Spleen (tissue), 7 donors: ENCODE data around the gene PNLDC1.

ENCODE experiments used
- POLR2A ChIP-seq, 3 donors: fragments of 450-650 bp; IDR thresholded peaks; one replicate each; pipeline ENCODE4 v1.5.1; 2017; ENCODE audit warnings: antibody characterized with exemption in 3 of 3, mild to moderate bottlenecking in 1 of 3
- POLR2AphosphoS5 ChIP-seq, 3 donors: sonication (generic); formaldehyde crosslinking; IDR thresholded peaks; one replicate each; pipeline ENCODE4 v1.5.1; 2017; ENCODE audit warnings: antibody characterized with exemption in 3 of 3
- TF ChIP-seq, protein P1 (sequence below), 11 experiments: fragments of 200-600 bp in 7 of 11; fragments of 450-650 bp in 4 of 11; sonication (generic) in 4 of 11; IDR thresholded peaks in 8 of 11; conservative IDR thresholded peaks in 3 of 11; 1 replicate in 7 of 11; 2 replicates in 4 of 11; pipeline versions ENCODE4 v1.4.0 to v1.8.0; 2016 to 2021; ENCODE audit warnings: antibody characterized with exemption in 11 of 11, inconsistent platforms in 4 of 11, mild to moderate bottlenecking in 1 of 11
- donor health status: DM: no; HTN: no; CAD: no; lungs with moderate emphysema.
- donor health status: DM: no; HTN: no; CAD: no.
- donor health status: DM: no; HTN: no; CAD: no.

DNA sequence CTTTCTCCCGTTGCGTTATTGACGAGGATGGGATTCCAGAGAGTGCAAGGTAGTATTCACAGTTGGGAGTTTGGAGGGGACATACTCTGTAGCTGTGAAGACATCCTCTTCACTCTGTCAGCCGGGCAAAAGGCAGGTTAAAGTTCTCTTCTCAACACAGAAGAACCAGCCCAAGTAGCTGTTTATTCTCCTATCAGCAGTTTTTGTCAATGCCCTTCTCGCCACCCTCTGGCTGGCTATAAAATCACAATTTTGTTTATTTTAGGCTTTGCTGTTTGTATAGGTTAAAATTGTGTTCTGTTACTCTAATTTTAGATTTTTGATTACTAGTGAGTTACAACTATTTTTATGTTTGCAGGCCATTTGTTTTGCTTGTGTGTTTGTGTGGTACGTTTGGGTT lies 52.8 kb downstream of the PNLDC1 start:
- TF ChIP-seq, protein P1, sequence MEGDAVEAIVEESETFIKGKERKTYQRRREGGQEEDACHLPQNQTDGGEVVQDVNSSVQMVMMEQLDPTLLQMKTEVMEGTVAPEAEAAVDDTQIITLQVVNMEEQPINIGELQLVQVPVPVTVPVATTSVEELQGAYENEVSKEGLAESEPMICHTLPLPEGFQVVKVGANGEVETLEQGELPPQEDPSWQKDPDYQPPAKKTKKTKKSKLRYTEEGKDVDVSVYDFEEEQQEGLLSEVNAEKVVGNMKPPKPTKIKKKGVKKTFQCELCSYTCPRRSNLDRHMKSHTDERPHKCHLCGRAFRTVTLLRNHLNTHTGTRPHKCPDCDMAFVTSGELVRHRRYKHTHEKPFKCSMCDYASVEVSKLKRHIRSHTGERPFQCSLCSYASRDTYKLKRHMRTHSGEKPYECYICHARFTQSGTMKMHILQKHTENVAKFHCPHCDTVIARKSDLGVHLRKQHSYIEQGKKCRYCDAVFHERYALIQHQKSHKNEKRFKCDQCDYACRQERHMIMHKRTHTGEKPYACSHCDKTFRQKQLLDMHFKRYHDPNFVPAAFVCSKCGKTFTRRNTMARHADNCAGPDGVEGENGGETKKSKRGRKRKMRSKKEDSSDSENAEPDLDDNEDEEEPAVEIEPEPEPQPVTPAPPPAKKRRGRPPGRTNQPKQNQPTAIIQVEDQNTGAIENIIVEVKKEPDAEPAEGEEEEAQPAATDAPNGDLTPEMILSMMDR (IDR thresholded peaks at IDR 0.05 in 8 of 11, conservative IDR thresholded peaks at IDR 0.05 in 3 of 11): peak in 1 of 11 experiments; percentile 10
- TF ChIP-seq POLR2AphosphoS5 (IDR thresholded peaks at IDR 0.05) (no peak), POLR2A (IDR thresholded peaks at IDR 0.05) (no peak)
